ENCODE measurements around the gene EDIL3.

EDIL3 gene

GRCh38 chr5:84149094-84149493 lies 235.6 kb downstream of the EDIL3 start:
- DNase-seq: no peak

- DNase-seq: no peak
Measured at GRCh38 chr5:84148651-84149050, 236.0 kb downstream of the EDIL3 start.

GRCh38 chr5:84137541-84137940 lies 247.1 kb downstream of the EDIL3 start:
- DNase-seq: no peak

DNA sequence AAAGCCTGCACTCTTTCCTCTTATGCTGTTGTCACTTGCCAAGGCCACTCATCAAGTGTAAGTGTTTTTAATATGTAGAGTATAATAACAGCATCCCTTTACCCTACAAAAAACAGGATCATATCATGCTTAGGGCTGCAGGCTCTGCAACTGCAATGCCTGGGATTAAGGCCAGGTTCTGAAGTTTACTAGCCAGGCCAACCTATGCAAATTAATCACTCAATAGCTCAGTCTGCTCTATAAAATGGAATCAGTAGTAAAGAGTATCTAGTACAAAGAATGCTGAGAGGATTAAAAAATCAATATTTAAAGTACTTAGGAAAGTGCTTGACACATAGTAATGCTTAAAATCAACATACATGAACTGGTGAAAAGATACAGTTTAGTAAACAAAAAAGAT lies 253.3 kb downstream of the EDIL3 start:
- no peak for DNase-seq

GRCh38 chr5:84130006-84130580 lies 254.6 kb downstream of the EDIL3 start:
- no peak for DNase-seq

GRCh38 chr5:84125216-84125615 lies 259.5 kb downstream of the EDIL3 start:
- no peak for DNase-seq

DNA sequence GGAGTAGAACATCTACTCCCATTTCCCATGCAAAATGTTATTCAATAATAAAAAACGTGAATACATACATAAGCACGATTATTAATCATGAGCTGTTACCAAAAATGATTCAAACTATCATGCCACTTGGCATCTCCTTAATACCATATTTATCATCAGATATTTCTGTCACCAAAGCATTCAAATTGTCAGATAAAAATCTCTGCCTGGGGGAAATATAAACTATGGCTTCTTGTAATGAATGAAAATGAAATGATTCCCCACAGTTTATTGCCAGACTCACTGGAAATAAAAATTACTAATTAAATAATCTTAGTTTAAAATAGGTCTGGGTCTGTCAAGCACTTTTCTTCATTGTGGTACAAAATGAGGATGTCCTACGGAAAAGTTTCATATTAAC lies 265.4 kb downstream of the EDIL3 start:
- DNase-seq: no peak

GRCh38 chr5:84118551-84118950 lies 266.1 kb downstream of the EDIL3 start:
- no peak for DNase-seq

DNA sequence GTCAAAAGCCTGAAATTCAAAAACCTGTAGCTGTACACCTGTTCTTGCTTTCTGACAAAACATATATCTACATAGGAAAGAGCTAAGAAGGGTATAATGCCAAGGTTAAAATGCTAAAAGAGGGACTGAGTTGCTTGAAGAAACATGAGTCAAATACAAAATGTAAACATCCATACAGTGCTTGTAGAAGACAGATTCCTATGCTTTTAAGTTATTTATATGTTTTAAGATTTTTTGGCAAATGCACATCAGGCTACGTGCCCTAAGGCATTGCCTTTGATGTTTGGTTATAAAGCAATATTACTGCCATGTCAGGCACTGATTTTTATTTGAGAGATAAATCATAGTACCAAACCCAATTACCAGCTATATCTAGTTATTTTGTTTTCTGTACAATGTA lies 269.0 kb downstream of the EDIL3 start:
- no peak for DNase-seq

DNA sequence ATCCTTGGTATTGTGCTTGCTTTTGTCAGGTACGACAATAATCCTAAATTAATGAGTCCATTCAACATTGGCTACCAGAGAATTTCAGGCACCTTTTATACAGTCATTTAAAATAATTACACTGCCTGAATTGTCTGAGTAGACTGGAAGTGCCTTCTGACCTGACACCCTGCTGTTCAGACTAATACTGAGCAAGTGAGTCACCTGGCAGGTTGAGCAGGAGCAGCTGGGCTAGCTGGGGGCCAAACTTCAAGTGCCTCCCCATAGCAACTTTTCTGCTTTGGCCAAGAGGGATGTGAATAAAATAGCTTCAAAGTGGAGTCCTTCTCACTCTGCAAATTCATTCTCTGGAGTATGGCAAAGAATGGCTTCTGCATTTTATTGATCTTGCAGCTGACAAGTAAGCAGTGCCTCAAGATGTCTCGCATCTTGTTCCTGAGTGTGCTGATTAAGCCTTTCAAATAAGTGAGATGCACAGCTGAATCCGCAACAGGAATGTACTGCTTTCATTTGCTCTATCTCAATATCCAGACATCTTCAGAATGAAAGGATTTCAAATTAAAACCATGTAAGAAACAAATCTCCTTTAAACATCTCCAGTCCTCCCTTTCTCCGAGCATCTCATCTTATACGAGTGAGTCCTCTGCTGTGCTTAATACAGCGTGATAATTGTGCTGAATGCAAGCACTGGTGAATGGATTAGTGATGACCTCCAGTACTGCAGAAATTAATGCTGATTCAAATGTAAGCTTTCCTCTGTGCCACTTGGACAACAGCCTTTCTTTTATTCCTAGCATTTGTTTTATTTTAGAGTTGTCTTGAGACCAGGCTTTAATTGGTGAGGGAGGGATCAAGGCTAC lies 271.2 kb downstream of the EDIL3 start:
- DNase-seq: no peak

DNA sequence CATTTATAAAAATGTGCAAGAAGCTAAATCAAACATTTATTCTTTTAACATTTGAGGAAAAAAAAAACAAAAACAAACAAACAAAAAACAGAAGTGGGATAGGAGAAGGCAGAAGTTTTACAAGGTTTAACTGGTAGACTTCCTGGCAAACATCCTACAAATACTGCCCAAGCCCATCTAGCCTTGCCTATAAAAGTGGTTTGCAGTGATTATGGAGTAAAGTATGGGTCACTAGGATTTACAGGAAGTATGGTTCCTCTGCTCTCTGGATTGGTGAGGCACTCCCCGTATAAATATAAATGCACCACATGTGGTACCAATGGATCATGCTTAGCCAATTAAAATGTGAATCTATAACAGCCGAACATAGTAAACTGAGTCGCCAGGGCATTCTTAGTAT lies 291.9 kb downstream of the EDIL3 start:
- DNase-seq: no peak

GRCh38 chr5:84091127-84091799 lies 293.4 kb downstream of the EDIL3 start:
- DNase-seq: no peak

DNA sequence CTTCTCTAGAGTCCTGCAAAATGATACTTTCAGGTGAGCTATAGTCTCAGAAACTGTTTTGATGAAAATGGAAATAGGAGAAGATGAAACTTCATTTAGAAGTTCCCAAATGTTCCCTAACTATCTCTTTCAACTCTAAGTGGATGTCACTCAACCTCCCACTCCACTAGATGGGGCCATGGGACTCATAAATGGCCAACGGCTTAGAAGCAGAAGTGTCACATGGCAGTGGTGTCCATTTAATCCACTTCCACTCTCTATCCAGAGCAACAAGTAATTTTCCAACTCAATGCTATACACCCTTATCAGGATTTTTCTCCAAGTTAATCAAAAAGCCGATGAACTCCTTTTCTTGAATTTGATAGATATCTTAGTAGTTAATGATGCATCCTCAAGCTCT lies 295.7 kb downstream of the EDIL3 start:
- no peak for DNase-seq

DNA sequence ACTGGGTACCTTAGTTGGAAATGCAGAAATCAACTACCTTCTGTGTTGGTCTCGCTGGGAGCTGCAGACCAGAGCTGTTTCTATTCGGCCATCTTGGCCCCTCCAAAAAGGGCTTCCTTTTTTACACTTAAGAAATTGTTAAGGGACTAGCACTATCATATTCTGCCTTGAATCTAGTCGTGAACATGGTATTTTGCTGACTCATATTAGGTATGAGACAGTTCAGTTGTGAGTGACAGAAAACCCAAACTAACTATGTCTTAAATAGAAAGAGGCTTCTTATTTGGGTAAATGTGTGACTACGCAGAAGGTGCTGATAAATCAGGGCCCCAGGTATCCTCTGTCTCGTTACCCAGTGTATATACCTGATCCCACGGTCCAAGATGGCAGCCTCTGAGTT lies 298.2 kb downstream of the EDIL3 start:
- no peak for DNase-seq

DNA sequence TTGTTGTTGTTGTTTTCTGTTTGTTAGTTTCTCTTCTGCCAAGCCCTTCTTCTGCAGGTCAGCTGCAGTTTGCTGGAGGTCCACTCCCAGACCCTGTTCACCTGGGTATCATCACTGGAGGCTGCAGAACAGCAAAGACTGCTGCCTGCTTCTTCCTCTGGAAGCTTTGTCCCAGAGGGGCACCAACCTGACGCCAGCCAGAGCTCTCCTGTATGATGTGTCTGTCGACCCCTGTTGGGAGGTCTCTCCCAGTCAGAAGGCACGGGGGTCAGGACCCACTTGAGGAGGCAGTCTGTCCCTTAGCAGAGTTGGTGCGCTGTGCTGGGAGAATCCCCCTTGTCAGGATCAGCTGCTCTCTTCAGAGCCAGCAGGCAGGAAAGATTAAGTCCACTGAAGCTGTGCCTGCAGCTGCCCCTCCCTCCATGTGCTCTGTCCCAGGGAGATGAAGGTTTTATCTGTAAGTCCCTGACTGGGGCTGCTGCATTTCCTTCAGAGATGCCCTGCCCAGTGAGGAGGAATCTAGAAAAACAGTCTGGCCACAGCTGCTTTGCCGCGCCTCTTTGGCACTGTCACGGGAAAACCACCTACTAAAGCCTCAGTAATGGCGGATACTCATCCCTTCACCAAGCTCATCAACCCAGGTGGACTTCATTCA lies 299.2 kb downstream of the EDIL3 start:
- DNase-seq: no peak

DNA sequence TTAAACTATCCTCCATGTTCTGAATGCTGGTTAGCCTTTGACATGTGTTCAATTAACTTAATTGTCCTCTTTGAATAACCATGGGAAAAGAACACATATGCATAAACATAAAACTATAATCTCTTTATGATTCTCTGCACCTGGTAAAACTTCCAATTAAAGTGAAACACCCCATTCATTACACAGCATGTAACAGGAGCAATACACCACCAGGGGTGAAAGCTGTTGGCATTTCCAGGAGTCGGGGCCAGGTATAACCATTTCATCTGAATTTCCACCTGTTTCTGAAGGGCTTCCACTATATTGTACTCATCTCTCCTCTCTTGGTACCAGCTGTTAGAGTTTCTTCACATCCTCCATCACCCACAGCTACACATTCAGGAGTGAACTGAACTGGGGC lies 303.8 kb downstream of the EDIL3 start:
- no peak for DNase-seq

GRCh38 chr5:84072339-84072738 lies 312.3 kb downstream of the EDIL3 start:
- DNase-seq: no peak

GRCh38 chr5:84069608-84070179 lies 315.0 kb downstream of the EDIL3 start:
- no peak for DNase-seq

DNA sequence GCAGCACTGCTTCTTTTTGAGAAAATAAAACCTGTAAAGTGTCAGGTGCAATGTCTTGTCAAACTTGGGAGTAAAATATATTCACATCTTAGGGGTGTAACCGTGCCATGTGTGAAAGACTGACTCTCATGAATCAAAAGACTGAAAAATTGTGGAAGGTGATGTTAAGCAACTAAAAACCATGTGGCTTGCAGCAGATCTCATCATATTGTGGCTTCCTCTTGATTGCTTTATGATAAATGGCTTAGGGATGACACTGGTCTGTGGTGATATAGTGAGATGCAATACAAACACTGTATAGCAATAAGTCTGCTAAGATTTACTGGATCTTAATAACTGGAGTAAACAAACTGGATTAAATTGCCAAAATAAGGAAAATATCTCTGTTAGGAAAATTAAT lies 321.6 kb downstream of the EDIL3 start:
- no peak for DNase-seq

DNA sequence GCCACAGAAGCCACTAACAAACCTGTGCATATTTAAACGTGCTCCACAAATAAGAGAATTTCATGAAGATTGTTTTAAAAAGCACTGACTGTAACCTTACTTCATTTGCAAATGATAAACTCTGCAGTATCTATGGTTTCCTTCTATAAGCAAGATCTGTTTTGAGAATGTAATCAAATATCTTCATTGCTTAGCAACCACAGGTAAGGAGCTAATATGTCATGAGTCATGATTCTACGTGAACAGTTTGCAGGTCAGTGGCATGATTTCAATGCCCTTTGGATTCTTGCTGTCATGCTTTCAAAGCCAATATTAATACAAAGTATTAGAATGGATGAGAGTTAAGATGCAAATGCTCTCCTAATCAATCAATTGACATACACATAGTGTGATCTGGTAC lies 325.0 kb downstream of the EDIL3 start:
- no peak for DNase-seq

DNA sequence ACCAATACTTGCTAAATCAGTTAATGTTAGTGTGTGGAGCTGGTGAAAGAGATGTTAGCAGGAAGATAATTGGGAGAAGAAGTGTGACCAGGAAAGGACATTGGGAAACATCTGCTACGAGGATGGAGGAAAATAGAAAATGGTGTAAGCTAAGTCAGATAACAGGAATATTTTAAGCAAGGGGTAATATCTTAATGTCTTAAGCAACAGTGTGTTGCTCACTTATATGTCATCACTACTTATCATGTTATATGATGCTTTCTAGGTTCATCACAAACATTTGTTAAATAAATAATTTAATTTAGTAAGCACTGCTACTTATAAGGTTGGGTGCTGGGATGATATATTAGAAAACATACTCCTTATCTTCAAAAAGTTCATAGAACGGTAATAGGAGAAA lies 326.1 kb downstream of the EDIL3 start:
- no peak for DNase-seq

GRCh38 chr5:84057211-84057610 lies 327.5 kb downstream of the EDIL3 start:
- DNase-seq: no peak

DNA sequence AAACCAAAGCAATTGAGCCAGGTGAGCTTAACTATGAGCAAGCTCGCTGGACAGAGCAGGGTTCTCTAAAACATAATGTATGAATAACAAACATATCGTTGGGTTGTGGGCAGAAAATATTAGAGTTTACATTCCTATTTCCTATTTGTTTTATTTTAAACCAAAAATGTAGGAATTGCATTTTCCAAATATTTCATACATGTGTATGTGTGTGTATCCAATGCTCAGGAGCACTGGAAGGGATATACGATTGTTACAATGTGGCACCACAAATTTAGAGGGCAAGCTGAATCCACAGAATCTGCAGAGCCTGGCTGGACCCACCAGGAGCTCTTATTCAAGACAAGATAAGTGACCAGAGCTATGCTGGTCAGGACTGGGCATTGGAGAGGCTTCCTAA lies 338.7 kb downstream of the EDIL3 start:
- no peak for DNase-seq
